Daoy (cell line): ENCODE measurements around the gene ADGRV1. TPM values are rescaled to one million over a fixed set of nuclear protein-coding genes. Genes with fewer than 3 reads are reported as not detected.
"Not testable (repeated sequence)": the region's sequence is repeated elsewhere in the genome, so short reads cannot be mapped to it uniquely, and the experiment has no call there.

Experiments used
- DNase-seq: peaks from one replicate; pipeline ENCODE4 v3.0.0-alpha.2; 2015; ENCODE audit warnings: low read depth
- total RNA-seq: library from RNA; depleted of rRNA; stranded (reverse); fragments of >200 nt; shearing (Covaris generic); gene quantifications from 2 replicates; pipeline ENCODE4 v1.2.3, GENCODE V29; 2014

ADGRV1 gene
- total RNA-seq, 1 experiment from 2014 or later = 10.6 TPM

DNA sequence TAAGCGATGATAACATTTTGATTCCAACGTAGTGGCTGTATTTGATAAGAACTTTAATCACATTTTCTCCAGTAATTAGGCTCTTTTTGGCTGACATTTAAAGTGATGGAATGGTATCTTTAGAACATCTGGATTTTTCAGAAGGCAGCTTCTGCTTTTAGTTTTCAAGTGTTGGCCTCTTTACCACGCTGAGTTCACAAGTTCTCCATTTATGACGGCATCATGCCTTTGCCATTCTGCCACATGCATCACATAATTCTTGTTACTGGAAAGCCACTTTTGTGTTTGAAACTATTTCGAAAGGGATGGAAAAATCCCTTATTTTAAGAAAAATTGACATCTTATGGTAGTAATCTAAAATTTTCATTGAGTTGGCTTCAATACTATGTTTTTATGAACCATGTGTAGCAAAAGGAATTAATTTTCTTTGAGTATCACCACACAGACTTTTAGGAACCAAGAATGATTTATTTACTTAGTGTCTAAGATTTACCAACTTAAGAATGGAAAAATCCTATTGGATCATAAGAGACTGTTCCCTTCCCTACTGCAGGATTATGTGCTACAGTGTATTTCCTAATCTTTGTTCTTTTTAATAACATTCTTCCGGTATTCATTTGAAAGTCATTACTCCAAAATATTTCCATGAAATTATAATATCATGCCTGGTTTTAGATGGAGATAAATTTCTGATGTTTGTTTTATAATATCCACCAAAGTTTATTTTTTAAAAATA, 344.2 kb downstream of the ADGRV1 start:
- no peak for DNase-seq

DNA sequence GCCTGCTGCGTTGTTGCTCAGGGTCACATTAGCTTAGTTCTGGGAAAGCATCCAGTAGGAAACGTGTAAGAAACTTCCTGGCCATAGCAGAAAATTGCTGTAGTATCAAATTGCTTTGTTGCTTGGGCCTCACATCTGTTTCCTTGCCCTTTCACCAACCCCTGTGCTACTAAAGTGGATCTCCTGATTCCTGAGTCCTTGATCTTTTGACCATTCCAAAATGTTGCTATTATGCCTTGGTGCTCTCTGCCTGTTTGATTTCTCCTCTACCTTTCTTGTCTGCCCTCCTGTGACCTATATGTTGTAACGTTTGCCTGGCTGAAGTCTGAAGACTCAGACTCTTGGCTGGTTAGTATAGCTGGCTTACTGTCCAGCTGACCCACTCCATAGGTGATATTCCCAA, 350.5 kb downstream of the ADGRV1 start:
- no peak for DNase-seq

DNA sequence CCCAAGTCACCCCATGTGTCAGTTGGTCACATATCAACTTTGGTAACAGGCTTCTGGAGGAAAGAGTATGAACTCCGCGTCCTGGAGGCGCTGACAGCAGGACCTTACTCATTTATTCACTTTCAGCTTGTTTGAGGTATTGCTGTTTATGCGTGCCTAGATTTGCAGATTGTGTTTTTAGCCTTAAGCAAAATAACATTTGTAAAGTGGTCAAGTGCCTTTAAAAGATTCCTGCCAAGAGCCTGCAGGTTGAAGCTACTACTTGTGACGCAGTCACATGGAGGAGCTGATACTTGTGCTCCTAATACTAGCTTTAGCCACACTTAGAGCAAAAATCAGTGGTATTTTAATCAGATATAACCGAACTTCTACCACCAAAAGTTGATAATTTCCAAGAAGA, 351.3 kb downstream of the ADGRV1 start:
- DNase-seq = no peak

DNA sequence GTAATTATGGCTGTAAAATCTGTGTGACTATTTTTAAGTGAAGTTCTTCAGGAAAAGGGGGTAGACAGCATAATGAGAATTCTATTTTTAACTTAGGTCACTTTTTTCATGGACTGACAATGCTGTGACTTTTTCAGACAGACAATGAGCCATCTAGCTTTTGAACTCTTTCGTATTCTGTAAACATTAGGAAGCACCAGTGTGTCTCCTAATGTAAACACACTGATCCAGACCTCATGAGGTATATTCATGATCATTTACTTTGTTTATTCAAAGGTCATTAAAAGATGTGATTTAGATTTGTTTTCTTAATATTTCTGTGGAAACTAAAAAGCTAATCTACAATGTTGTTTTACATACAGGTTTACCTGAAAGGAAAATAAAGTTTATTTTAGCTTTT, 352.6 kb downstream of the ADGRV1 start:
- DNase-seq = no peak

DNA sequence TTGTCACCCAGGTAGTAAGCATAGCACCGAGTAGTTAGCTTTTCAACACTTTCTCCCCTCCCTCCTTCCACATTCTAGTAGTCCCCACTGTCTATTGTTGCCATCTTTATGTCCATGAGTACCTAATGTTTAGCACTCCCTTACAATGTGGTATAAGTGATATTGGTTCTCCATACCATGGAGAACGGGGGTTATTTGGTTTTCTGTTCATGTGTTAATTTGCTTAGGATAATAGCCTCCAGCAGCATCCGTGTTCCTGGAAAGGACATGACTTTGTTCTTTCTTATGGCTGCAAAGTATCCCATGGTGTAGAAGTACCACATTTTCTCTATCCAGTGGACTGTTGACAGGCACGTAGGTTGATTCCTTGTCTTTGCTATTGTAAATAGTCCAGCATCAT, 353.9 kb downstream of the ADGRV1 start:
- no peak for DNase-seq

DNA sequence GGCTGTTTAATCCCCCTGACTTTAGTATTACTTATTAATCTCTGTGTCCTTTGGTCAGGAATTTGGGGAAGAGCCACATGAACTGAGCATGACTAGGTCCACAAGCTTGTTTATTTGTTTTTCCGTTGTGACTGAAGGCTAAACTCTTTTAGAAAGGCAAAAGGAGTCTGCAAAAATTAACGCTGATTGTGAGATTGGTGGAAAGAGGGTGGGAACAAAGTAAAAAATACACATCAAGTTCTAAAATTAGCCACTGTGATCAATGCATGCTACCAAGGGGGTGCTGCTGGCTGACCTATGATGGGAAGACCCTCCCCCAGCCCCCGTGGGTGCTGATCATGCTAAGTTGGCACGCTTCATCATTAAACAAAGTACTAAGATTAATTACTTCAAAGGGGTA, 356.8 kb downstream of the ADGRV1 start:
- no peak for DNase-seq

DNA sequence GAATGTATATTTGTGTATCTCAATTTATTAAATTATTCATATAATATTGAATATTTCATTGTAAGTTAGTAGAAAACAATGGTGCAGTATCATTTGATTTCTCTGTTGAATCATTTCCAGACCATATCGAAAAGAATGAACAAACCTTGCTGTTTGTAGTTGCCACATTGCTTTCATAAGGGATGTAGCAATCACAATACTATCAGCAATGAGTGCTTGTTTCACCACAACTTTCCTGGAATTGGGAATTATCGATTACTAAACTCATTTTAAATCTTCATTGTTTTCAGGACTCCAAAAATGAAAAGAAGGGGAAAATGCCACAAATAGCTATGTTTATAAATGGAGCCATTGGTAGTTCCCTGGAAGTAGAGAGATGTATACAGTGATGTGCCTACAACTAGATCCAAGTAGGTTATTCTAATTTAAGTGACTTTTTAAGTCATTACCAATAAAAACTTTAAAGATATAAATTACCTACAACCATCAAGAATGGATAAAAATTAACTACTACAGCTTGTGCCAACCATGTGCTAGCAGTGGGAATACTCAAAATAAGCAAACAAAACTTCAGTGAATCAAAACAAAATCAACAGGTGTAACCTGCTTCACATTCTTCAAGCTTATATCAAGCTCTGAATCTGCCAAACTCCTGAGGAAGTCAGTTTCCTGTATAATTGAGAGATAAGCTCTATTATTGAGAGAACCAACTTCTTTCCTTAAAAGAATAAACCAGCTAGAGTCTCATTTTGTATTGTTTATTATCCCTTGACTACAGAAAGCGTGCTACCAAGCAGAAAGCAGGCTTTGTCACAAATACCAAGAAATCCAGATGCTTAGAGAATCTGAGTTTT, 358.6 kb downstream of the ADGRV1 start:
- no peak for DNase-seq

DNA sequence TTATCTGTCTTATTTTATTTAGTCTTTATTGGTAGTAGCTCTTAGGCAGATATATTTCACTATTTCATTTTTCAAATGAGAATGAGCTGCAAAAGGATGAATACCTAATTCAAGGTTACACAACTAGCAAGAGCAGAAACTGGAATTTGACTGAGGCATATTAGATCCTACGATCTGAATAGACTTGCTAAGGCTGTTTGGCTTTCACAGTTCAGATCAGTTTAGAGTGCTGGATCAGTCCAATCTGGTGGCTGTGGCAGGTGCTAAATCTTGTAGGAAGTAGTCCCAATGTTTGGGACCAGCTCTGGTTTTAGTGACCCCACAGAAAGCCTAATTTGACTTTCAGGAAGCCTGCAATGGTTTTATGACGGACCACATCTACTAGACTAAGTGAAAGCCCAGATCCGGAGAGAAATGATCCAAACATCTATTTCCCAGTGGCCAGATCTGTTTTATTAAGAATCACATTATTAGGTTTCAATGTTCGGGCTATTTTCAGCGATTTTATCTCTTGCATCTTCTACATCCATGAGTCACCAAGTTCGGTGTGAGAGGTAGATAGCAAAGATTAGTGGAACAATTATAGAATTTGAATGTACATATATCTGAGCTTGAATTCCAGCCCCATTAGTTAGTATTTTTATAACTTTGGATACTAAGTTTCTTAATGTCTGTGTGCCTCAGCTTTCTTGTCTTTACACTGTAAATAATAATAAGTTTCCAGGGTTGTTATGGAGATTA, 359.5 kb downstream of the ADGRV1 start:
- no peak for DNase-seq

DNA sequence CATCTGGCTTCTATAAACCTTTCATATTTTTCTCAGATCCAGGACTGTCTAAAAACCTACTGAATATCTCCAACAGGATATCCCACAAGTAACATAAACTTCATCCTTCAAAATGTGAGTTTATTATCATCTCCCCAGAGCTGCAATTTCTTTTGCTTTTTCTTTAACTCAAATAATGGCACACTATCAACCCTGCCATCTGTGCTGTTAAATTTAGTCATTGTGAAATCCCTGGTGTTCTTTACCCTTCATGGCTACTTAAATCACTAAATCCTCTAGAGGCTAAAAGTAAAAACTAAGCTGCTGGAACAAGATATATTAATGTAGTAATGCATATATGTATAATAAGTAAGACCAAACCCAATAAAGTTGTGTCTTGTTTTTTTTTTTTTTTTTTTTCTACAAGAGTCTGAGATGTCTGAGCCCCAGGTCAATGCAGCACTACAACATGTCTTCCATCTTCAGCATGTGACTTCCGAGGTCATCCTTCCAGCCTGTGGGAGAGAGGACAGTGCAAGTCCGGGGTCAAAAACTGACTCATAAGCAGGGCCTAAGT, 362.9 kb downstream of the ADGRV1 start:
- DNase-seq = no peak

DNA sequence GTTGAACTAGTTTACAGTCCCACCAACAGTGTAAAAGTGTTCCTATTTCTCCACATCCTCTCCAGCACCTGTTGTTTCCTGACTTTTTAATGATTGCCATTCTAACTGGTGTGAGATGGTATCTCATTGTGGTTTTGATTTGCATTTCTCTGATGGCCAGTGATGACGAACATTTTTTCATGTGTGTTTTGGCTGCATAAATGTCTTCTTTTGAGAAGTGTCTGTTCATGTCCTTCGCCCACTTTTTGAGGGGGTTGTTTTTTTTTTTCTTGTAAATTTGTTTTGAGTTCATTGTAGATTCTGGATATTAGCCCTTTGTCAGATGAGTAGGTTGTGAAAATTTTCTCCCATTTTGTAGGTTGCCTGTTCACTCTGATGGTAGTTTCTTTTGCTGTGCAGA, 365.6 kb downstream of the ADGRV1 start:
- DNase-seq = not testable (repeated sequence)

DNA sequence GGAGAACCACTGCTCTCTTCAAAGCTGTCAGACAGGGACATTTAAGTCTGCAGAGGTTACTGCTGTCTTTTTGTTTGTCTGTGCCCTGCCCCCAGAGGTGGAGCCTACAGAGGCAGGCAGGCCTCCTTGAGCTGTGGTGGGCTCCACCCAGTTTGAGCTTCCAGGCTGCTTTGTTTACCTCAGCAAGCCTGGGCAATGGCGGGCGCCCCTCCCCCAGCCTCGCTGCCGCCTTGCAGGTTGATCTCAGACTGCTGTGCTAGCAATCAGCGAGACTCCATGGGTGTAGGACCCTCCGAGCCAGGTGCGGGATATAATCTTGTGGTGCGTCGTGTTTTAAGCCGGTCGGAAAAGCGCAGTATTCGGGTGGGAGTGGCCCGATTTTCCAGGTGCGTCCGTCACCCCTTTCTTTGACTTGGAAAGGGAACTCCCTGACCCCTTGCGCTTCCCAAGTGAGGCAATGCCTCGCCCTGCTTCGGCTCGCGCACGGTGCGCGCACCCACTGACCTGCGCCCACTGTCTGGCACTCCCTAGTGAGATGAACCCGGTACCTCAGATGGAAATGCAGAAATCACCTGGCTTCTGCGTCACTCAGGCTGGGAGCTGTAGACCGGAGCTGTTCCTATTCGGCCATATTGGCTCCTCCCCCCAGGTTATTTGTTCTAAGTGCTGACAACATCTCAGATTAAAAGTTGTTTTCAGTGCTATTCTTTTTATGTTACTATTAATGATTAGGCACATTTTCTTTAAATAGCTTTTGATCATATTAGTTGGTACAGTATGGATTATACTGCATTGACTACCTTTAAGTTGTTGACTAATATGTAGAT, 370.6 kb downstream of the ADGRV1 start:
- DNase-seq = not testable (repeated sequence)

DNA sequence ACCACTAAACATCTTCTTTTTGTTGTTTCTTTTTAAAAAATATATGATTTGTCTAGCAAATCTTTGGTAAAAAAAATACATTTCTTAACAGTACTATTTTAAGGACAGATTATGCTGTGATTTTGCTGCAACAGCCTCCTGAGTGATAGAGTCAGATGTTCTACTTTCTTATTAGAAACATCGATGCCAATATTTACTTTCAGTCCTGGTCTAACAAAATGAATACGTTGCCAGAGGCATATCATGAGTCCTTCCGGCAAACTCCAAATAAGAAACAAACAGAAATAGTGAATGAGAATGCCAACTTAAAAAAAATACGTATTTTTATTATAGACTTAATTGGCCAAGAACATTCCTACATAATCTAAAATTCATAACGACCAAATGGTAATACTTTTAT, 371.5 kb downstream of the ADGRV1 start:
- DNase-seq = no peak

DNA sequence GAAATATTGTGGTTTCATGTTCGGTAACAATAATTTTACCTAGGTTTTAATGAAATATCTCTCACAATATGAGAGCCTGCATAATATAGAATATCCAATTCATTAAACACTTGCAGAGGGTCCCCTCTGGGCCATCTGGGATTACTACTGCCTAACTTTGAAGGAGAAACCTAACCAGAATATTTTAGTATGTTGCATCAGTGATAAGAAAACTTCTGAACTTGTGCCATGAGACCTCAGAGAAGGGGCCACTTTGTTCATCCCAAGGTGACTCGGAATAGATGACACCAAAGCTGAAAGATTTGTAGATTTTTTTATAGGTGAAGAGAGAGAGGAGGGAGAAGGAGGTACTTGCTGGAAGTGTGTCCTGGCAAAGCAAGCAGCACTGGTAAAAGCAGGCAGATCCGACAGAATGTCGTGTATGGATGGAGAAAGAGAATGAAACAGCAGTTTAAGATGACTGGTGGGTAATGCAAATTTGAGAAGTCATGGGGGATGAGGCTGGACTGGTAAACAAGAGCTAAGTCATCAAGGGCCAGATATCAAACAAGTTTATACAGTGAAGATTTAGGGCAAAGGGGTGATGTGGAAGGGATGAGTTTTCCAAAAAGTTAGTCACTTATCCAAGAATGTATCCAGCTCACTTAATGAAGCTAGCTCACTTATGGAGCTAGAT, 372.3 kb downstream of the ADGRV1 start:
- DNase-seq = no peak

DNA sequence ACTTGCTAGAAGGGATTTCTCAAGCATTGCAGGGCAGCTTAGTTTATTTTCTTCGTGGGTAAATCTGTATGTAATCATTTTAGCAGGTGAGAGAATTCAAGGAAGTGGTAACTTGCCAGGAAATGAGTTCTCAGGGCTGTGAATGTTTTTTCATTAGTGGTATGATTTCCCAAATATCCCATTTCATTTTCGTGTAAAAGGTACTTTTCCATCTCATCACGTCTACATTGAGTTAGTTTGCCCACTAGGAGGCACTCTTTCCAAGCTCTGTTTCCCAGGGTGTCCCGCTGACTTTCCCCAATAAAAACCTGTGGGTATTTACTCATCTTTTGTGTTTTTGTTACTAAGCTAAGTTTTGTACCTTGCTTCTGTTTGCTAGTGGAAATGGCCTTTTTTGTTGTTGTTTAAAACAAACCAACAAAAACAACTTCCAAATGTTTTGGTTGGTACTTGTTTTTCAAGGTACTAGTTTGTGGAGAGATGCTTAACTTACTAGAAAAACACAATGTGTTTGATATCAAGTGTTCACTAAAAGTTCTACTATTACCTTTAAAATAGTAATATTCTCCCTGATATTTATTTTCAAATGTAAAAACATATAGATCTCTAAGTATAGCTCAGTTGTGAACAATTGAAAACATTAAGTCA, 373.6 kb downstream of the ADGRV1 start:
- DNase-seq = peak; percentile 66

DNA sequence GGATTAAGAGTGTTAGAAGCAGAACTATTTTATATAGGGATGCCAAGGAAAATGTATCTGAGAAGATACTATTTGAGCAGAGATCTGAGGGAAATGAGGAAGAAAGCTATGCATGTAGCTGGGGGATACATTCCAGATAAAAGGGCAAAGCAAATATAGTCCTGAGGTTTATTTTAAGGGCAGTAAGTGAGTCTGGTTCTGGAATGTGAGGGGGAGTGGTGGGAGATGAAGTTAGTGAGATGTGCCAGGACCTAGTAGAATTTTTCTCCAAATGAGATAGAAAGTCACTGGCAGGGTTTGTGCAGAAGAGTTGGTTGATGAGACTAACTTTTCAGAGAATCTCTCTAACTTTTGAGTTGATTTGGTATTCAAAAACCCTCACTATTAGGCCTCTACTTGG, 374.7 kb downstream of the ADGRV1 start:
- DNase-seq = no peak

DNA sequence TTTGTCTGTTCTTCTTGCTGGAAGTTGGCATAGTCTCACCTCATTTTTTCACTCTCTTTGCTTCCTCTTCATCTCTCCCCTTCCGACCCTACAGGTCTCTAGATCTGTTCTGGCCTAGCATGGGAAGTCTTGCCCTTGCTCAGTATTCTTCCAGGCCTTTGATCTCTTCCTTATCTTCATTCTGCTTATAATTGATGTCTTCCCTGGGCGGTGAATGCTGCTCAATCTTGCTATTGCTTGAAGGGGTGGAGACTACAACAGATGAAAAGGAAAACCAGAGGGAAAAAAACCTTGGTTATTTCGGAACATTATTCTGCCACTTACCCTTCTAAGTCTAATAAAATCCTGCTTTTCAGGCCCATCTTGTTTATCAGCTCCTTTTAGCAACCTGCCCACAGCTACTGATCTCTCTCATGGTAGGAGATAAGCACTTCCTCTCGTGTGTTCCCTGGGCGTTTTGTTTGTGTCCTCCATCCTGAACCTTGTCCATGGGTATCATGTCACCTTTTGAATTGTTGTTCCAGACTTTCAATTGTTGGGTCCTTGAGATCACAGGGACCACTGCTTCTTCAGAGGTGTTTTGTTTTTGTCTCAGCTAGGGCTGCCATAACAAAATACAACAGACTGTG, 375.6 kb downstream of the ADGRV1 start:
- no peak for DNase-seq

DNA sequence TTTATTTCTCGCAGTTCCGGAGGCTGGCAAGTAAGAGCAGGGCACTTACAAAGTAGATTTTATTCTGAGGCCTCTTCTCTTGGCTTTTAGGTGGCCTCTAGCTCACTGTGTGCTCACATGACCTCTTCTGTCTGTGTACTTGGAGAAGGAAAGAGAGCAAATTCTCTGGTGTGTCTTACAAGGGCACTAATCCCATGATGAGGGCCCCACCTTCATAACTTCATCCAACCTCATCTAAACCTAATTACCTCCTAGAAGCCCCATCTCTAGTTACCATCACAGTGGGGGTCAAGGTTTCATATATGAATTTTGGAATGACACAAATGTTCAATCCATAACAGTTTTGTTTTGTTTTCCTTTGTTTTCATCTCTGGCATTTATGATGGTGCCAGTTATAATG, 376.1 kb downstream of the ADGRV1 start:
- no peak for DNase-seq

DNA sequence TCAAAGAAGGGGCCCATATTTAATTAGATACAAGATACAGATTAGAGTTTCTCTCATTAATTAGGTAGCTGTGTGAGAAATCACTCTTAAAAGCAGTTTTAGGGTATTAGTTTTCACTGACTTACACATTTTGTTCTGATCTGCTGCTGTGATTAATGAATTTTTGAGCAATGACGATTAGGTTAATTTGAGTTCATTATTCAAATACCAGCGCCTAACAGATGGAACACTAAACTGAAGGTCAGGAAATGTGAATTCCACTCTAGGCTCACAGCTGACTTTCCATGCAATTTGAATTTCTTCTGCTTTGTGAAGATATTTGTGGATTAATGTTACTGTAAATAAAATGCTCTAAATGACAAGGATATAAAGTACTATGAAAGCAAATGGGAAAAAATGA, 380.6 kb downstream of the ADGRV1 start:
- no peak for DNase-seq

DNA sequence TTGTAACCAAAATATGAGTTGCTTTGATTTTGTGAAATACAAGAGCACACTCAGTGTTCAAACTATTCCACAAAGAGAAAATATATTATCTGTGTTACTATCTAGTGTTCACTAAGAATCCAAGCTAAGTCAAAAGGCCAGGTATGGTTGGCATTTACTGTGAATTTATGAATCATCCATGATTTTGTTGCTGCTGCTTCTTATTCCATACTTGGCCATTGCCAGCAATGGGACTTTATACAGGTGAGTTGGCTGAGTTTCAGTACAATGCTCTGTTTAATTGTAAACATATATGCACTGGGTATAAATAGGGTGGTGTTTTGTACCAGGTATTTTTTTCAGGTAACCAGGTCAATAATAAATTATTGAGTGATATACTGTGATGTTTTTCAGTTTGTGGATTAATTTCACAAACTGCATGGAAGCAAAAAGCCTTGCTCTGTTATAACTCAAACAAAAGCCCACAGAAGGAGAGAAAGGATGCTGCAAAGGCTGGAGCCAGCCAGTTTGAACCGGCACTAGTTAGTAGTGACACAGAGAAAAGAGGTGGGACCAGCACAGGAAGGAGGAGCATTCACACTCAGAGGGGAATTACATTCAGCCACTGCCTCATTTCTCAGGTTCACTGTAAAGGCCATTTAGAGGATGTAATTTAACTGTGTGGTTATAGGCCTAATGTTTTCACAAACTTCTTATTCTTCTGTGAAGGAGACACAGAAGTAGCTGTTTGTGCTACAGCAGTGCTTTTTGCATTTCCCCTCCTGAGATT, 381.8 kb downstream of the ADGRV1 start:
- DNase-seq = peak; percentile 50
